ENCODE data around the gene NAP1L1.
A peak's percentile ranks its signal among the peaks of the same experiment; 100 is the strongest.

The NAP1L1 gene

GRCh38 chr12:76008428-76008827 is 76.1 kb downstream of the NAP1L1 start:
- DNase-seq: no peak
- H3K4me1 ChIP-seq: peaks cover under 1% of the 10 kb centered on the region; the same call in 1 of the 2 replicates
- no peaks in the 10 kb centered on the region for H3K27me3 ChIP-seq
- no peaks in the 10 kb centered on the region for H3K36me3 ChIP-seq
- H3K4me3 ChIP-seq (ENCODE audit: low read depth, low read length): no peak overlapping the region
- peaks cover 5% of the 10 kb centered on the region for H3K9me3 ChIP-seq
- TF ChIP-seq, protein P1, sequence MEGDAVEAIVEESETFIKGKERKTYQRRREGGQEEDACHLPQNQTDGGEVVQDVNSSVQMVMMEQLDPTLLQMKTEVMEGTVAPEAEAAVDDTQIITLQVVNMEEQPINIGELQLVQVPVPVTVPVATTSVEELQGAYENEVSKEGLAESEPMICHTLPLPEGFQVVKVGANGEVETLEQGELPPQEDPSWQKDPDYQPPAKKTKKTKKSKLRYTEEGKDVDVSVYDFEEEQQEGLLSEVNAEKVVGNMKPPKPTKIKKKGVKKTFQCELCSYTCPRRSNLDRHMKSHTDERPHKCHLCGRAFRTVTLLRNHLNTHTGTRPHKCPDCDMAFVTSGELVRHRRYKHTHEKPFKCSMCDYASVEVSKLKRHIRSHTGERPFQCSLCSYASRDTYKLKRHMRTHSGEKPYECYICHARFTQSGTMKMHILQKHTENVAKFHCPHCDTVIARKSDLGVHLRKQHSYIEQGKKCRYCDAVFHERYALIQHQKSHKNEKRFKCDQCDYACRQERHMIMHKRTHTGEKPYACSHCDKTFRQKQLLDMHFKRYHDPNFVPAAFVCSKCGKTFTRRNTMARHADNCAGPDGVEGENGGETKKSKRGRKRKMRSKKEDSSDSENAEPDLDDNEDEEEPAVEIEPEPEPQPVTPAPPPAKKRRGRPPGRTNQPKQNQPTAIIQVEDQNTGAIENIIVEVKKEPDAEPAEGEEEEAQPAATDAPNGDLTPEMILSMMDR (IDR thresholded peaks at IDR 0.05; ENCODE audit: low read depth, low read length): no peak

DNA sequence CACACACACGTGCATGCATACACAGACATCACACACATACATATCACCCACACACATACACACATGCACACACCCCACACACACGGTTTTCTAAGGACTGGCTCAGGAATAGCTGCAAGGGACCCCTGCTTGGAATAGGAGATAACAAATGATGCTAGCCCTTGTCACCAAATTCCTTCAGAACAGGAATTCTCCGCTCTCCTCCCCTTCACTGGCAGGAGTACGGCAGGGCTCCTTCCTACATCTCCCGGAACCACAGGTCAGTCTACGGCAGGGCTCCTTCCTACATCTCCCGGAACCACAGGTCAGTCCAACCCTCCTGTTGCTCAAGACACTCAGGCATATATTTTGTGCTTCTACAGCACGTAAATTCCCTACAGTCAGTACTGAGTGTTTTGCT is 76.8 kb downstream of the NAP1L1 start:
- no peak overlapping the region for H3K4me3 ChIP-seq (ENCODE audit: low read depth, low read length)
- H3K36me3 ChIP-seq: no peaks in the 10 kb centered on the region
- peaks cover 4% of the 10 kb centered on the region for H3K4me1 ChIP-seq
- DNase-seq: no peak
- no peaks in the 10 kb centered on the region for H3K27me3 ChIP-seq
- H3K9me3 ChIP-seq: peaks cover 5% of the 10 kb centered on the region
- TF ChIP-seq, protein P1 (IDR thresholded peaks at IDR 0.05; ENCODE audit: low read depth, low read length): no peak

DNA sequence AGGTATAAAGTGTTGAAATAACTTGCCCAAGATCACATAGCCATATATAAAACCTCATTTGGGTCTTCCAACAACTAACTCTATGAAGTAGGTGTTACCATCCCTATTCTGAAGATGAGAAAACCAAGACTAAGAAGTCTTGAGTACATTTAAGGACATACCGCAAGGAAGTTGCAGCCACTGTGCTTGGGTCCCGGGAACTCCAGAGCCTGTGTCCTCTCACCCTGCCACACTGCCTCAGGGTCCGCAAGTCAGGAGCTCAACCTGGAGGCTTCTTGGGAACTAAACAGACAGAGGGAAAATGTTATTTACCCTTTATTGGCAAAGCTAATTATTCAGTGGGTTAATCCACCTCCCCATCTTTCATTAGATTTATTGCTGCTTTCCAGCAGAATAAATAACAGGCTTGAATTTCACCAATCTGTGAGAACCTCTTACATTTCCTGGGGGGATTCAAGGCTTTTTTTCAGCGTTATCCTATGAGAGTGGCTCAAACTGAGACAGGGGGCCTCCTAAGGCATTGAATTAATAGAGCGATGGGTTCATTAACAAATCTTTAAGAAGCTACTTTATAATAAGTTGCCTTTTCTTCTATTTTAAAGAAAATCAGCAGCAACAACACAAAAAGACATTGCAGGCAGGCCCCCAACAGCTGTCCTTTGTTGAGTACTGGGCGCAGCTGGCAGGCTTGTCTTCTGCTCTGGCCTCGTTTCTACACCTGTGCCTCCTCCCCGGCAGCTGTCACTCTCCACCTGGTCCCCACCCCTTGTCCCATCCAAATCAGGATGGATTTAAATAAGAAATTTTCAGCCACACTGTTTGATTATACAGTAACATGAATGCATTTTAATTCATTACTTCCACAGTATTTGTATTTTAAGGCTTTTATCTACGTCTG is 78.2 kb downstream of the NAP1L1 start:
- DNase-seq: no peak
- Histone ChIP-seq H3K27me3 (no peaks in the 10 kb centered on the region), H3K4me1 (peaks cover 7% of the 10 kb centered on the region), H3K36me3 (no peaks in the 10 kb centered on the region), H3K9me3 (peaks cover 5% of the 10 kb centered on the region), H3K4me3 (ENCODE audit: low read depth, low read length) (no peak overlapping the region)
- TF ChIP-seq, protein P1 (IDR thresholded peaks at IDR 0.05; ENCODE audit: low read depth, low read length): no peak

- peak; percentile 28 for DNase-seq
- no peaks in the 10 kb centered on the region for H3K27me3 ChIP-seq
- TF ChIP-seq, protein P1 (IDR thresholded peaks at IDR 0.05; ENCODE audit: low read depth, low read length): no peak
- peaks cover 5% of the 10 kb centered on the region for H3K9me3 ChIP-seq
- H3K4me3 ChIP-seq (ENCODE audit: low read depth, low read length): no peak overlapping the region
- H3K4me1 ChIP-seq: peaks cover 7% of the 10 kb centered on the region
- no peaks in the 10 kb centered on the region for H3K36me3 ChIP-seq
Measured at GRCh38 chr12:76003355-76003638, 81.2 kb downstream of the NAP1L1 start.

GRCh38 chr12:76002598-76003354 is 81.7 kb downstream of the NAP1L1 start:
- Histone ChIP-seq H3K36me3 (no peaks in the 10 kb centered on the region), H3K27me3 (no peaks in the 10 kb centered on the region), H3K9me3 (peaks cover 5% of the 10 kb centered on the region), H3K4me3 (ENCODE audit: low read depth, low read length) (no peak overlapping the region), H3K4me1 (peaks cover 7% of the 10 kb centered on the region)
- peak; percentile 34 for DNase-seq
- TF ChIP-seq, protein P1 (IDR thresholded peaks at IDR 0.05; ENCODE audit: low read depth, low read length): no peak
